HG03064 (cell line): ENCODE measurements around the gene ZFP36L1.

ENCODE experiments used
- ATAC-seq: cut with Tn5 transposase; IDR thresholded peaks from one replicate; pipeline ENCODE4 v1.9.1; 2021; ENCODE audit warnings: low read depth; ENCODE audit not compliant: unreplicated experiment

The ZFP36L1 gene, protein sequence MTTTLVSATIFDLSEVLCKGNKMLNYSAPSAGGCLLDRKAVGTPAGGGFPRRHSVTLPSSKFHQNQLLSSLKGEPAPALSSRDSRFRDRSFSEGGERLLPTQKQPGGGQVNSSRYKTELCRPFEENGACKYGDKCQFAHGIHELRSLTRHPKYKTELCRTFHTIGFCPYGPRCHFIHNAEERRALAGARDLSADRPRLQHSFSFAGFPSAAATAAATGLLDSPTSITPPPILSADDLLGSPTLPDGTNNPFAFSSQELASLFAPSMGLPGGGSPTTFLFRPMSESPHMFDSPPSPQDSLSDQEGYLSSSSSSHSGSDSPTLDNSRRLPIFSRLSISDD

DNA sequence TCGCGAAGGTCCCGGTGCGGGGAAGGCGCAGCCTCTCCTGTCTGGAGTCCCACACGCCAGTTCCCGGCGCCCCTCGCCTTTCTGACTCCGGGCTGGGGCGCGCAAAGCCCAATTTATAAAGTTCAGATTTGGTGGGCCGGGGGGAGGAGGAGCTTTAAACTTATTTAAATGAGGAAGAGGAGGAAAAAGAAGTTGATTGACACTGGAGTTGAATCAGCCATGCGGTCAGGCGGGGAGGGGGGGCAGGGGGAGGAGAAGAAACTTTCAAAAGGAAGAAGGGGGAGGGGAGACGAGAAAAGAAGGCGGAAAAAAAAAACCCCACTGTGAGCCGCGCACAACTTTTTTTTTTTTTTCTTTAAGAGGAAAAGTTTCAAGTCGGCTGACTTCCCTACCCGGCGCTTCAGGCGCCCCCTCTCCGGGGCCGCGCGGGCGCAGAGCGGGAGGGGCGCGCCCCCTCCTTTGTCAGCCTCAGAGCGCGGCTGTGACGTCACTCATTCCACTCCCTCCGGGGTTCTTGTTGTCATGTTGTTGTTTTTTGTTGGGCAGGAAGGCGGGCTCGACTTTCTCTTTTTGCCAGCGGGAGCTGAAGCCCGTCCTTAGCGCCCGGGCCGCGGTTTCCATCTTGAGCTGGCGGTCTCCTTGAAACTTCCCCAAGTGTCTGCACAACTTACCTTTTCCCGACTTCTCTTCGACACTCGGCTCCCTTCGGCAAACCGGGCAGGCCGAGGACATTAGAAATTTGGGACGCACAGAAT lies at the start of gene ZFP36L1:
ZFP36L1 (minus strand) TSS at position 89 of the 755 bp plus-strand sequence. CDS start 129 bp downstream, outside the sequence.
- ATAC-seq = no peak

DNA sequence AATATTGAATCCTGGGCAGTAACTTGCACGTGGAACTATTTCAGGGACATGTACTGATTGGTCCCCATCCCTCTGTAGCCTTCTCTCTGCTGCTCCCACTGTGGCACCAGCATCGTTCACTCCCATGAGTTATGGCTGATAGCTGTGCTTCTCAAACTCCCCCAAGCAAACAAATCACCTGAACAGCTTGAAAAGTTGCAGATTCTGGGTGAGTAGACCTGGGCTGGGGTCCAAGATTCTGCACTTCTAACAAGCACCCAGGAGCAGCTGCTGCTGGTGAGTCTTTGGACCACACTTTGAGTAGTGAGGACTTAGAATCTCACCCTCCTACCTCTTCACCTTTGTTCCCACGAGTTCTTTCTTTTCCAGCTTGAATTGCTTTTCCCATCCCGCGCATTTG lies 49.4 kb upstream of the ZFP36L1 start:
- no peak for ATAC-seq

DNA sequence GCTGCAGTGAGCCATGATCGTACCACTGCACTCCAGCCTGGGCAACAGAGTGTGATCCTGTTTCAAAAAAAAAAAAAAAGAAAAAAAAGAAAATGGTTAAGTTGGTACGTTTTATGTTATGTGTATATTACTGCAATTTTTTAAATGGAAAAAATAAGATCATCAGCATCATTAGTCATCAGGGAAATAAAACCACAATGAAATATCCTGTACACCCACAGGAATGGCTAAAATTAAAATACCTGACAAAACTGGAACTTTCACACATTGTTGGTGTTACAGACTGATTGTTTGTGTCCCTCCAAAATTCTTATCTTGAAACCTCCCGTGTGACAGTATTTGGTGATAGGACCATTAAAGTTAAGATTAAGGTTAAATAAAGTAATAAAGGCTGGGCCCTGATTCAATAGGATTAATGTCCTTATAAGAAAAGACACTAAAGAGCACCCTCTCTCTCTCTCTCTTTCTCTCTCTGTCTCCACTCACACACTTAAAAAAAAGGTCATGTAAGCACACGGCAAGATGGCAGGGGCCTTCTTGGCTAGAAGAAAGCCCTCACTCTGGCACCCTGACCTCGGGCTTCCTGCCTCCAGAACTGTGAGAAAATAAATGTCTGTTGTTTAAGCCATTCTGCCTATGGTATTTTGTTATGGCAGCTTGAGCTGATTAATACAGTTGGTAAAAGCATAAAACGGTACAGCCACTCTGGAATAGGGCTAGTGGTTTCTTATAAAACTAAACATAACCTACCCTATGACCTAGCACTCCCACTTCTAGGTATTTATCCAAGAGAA lies 48.3 kb upstream of the ZFP36L1 start:
- no peak for ATAC-seq

DNA sequence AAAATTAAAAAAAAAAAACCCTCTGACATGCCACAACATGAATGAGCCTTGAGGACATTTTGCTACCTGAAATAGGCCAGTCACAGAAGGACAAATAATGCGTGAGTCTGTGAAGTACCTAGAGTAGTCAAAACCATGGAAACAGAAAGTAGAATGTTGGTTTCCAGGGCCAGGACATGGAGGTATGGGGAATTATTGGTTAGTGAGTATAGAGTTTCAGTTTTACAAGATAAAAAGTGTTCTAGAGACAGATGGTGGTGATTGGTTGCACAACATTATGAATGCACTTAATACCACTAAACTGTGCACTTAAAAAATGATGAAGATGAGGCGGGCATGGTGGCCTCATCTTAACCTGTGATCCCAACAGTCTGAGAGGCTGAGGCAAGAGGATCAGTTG lies 47.6 kb upstream of the ZFP36L1 start:
- ATAC-seq = no peak

DNA sequence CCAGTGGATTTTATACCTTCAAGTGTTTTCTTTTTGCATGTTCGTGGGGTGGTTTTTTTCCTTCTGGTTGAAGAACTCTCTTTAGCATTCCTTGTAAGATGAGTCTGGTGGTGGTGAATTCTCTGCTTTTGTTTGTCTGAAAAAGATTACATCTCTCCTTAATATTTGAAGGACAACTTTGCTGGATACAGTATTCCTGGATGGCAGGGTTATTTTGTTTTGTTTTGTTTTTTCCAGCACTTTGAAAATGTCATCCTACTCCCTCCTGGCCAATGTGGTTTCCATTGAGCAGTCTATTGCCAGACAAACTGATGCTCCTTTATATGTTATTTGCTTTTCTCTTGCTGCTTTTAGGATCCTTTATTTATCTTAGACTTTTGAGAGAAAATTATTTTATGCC lies 43.2 kb upstream of the ZFP36L1 start:
- ATAC-seq = no peak

DNA sequence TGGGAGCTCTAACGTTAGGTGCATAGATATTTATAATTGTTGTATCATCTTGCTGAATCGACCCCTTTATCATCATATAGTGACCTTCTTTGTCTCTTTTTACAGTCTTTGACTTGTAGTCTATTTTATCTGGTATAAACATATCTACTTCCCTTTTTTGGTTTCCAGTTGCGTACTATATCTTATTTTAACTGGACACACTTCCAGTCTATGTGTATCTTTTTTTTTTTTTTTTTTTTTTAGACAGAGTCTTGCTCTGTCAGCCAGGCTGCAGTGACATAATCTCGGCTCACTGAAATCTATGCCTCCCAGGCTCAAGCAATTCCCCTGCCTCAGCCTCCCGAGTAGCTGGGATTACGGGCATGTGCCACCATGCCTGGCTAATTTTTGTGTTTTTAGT lies 41.9 kb upstream of the ZFP36L1 start:
- no peak for ATAC-seq

DNA sequence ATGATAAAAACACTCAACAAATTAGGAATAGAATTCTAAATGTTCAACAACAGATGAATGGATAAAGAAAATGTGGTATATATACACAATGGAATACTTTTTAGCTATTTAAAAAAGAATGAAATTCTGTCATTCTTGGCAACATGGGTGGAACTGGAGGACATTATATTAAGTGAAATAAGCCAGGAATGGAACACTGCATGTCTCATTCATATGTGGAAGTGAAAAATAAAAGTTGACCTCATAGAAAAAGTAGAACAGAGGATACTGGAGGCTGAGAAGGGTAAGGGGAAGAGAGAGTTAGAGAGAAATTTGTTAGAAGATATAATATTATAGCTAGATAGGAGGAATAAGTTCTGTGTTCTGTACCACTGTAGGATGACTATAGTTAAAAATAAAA lies 35.8 kb upstream of the ZFP36L1 start:
- ATAC-seq = no peak

DNA sequence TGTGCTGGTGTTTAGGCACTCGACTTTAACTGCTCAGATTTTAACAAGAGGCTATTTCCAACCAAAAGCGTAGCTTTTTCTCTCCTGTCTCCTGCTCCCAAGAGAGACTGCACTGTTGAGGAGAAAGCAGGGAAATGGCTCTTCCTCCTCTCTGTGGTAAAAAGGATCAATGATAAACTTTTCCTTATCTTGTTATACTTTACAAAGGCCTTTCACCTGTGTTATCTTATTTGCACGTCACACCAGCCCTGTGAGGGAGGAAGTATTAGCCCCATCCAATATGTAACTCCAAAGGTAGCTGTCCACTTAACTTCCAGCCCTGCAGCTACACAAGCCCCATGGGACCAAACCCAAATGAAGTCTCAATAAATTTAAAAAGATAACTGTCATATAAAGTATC lies 32.9 kb upstream of the ZFP36L1 start:
- ATAC-seq = no peak

DNA sequence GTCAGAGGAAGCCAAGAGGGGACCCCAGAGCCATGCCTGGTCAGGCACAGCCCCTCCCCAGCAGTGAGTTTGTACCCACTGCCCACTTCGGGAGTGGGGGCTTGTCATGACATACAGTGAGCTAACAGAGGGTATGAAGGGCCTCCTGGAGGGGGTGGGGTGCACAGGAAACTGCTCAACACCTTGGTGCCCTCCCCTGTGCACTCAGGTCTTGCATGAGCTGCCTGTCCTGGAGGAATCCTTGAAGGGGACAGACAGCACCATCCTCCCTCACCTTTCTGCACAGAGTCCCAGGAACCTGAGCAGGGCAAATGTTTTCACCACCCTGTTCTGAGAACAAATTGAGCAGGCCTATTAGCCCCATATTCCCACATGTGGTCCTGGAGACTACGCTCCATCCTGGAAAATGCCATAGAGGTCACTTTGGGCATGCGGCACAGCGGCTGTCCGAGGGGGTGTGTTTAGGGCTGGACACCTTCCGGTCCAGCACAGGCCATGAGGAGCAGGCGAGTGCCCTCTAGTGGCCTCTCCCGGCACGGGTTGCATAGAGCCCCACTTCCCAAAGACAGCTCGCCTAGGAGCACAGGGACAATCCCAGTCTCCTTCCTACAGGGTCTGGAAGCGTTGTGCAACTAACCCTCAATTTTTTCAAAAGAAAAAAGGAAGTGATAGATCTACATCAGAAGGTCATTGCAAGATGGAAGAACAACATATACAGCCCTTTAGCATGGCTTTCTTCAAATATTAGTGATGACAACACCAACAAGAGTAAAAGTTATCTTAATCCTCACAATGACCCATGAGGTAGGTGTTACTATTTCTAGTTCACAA lies 31.9 kb upstream of the ZFP36L1 start:
- no peak for ATAC-seq

DNA sequence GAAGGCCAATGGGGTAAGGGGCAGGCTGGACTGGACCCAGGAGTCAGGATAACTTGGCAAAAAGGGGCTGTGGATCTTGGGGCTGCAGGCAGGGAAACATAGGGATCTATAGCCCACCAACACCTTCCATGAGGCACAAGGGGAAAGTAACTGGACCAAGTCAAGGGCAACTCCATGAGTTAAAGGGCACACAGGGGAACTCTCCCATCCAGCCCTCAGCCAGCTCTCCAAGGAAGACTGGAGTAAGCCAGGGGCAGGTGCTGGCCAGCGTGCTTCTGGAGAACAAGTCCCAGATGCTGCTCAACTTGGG lies 31.3 kb upstream of the ZFP36L1 start:
- no peak for ATAC-seq

DNA sequence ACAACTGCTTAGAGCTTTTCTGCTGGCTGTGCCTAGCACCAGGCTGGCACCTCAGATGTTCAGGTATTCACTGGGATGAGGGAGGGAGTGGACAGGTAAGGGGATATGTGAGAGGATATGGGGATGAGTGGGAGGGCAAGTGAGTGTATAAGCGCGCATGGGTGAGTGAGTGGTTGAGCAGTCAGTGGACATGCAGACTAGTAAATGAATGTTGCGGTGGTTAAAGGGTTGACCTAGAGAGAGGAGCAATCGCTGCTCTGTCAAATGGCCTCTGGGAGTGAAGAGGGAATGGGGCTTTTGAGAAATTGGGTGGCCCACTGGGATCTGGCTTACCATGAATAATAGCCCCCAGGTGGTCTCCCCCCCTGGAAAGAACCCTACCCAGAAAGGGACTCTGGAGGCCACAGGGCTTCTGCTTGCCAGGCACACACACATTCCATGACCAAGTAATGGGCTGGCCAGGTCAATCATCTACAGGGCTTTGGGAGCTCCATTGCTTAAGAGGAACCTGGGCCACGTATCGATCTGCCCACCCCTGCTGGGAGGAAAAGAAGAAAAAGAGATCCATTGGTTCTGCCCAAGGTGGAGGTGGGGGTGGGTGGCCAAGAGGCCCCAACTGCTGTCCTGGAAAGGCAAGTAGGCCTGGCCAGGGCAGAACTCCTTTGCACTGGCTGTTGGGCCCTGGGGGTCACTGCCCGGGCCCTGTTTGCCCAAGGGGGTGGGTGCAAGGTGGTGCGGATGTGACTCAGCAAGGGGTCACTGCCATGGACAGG lies 30.8 kb upstream of the ZFP36L1 start:
- no peak for ATAC-seq

DNA sequence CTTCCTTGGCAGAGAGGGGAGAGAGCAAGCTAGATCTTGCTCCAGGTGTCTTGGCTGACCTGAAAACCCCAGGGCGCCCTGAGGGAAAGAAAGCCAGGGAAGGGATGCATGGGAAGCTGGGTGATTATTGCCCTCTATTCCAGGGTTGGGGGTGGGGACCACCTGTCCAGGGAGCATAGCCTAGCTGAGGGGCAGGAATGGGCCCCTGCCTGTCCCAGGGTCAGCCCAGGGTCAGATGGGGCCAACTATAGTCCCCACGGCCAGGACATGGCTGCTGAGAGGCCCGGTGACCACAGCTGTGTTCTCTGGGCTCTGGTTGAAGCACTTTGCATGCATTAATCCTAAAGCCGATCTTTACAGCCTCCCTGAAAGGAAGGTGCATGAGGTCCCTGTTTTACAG lies 30.1 kb upstream of the ZFP36L1 start:
- no peak for ATAC-seq

DNA sequence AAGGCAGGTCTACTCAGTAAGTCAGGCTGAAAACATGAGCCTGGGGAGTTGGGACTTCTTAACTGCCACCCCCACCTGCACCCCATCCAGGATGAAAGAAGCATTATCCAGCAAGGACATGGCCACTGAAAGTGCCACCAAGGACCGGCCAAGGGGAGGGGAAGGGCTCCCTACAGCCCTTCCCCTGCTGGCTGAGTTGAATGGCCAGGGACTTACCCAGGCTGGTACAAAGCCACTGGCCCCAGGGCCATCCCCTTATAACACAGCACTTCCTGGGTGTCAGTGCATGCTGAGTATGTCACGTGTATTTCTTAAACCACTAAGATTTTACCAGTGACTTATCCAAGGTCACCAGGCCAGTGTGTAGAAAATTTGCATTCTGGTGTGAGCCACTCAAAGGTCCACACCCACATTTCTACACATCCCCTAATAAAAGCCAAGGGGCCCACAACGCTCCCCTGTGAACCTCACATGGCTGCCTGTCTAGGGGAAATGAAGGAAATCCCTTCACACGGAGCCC lies 29.3 kb upstream of the ZFP36L1 start:
- no peak for ATAC-seq

DNA sequence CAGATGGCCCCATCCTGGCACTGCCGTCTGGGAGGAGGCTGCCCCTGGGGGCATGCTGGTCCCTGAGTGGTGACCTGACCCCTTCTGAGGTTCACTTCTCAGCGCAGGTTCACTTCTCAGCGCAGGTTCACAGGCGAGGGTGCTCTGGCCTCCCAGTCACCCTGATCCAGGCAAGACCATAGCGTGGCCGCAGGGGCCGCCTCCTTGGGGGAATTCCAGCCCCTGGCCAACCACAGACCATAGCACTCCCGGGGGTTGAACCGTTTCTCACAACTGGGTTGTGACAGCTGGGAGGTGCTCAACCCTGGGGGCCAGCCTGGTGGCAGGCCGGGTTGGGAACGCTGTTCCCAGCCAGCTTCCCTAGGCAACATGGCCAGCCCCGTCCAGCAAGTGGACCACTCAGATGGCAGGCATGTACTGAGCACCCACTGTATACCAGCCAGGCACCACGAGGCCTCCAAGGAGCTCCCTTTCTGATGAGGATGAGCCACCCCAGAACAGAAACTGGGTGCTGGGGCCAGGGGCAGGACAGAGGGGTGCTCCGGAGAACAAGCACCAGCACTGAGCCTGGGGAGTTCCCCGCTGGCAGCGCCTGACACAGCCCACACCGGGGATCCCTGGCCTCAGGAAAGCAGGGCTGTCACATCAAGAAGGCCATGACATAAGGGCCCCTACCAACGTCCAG lies 28.3 kb upstream of the ZFP36L1 start:
- no peak for ATAC-seq

DNA sequence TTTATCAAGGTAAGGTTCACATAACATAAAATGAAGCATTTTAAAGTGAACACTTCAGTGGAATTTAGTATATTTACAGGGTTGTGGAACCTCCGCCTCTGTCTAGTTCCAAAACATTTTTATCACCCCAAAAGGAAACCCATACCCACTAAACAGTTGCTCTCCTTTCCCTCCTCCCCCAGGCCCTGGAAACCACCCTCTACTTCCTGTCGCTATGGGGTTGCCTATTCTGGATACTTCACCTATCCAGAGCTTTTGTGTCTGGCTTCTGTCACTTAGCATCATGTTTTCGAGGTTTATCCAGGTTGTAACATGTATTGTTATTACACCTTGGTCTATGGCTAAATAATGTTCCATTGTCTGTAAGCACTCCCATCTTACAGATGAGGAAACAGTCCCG lies 27.7 kb upstream of the ZFP36L1 start:
- no peak for ATAC-seq

DNA sequence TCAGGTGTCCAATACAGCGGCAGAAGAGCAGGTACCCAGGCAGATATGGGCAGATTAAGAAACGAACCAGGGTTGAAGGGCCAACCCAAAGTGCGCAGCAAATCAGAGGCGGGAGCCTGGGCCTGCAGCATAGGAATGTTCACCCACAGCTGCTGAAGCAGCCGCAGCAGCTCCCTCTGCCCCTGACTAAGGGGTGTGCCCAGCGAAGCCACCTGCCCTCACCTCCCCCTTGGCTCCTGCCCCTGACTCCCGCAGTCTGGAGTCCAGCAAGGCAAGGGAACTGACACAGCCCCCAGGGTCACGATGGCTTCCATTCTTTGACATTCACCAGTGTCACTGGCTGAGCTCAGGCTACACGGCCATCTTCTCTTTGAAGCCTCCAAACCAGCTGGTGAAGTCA lies 27.3 kb upstream of the ZFP36L1 start:
- ATAC-seq = no peak

DNA sequence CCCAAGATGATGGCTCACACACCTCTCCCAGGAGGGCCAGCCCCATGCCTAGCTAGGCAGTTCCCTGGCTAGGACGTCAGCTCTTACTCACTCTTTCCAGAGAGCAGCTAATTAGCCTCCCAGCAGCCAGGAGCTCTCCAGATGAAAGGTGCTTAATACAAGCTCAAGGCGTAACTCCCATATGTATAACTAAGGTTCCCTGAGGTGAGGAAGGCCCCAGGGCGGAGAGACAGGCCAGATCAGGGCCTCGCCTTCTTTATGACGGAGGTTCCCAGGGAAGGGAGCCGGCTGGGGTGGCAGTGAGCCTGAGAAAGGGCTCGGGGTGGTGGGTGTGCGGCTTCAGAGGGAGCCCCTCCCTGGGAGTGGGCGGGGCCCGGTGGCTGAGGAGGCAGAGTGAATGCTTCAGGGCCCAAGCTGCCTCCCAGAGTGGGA lies 26.4 kb upstream of the ZFP36L1 start:
- no peak for ATAC-seq

DNA sequence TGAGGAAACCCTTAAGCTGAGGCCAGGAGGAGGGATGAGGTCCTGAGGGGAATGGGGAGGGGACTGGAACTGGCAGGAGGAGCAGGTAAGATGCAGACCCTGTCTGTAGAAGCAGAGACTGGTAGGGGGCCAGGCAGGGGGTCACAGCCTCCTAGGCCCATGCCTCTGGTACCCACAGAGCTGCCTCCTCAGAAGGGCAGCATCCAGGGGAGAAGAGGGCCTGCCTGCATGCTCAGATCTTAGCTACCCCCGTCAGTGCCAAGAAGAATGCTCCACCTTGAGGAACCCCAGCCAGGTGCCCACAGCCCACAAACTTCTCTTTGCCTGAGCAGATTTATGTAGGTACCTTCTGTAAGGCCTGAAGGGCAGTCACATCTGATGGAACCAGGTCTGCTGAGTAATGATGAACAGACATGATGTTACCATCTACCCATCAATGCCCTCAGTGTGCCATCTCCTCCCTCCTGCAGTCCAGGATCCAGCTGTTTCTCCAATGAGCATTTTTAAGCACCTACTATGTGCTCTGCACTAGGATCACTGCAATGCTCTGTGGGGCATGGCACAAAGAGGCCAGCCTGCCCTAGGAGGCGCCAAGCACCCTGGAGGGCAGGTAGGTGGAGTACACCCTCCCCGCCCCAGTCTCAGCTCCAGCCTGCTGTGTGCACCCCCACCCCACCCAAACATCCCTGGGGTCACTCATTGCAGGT lies 24.8 kb upstream of the ZFP36L1 start:
- no peak for ATAC-seq
